SK-N-MC (cell line): ENCODE results near the gene PLEKHA5.

Experiments
- EZH2 ChIP-seq: fragments of 200-600 bp; sonication (generic); IDR thresholded peaks from one replicate; pipeline ENCODE4 v1.6.1; 2017; ENCODE audit warnings: antibody characterized with exemption
- FOXP2 ChIP-seq: optimal IDR thresholded peaks from 2 replicates; pipeline ENCODE3; 2011; ENCODE audit warnings: mild to moderate bottlenecking, moderate library complexity; ENCODE audit not compliant: insufficient read depth; ENCODE audit errors: extremely low read length, control extremely low read depth
- POLR2AphosphoS5 ChIP-seq: IDR thresholded peaks from 2 replicates; pipeline ENCODE4 v1.6.1; 2012; ENCODE audit warnings: mild to moderate bottlenecking, low read depth, low read length, borderline replicate concordance

DNA sequence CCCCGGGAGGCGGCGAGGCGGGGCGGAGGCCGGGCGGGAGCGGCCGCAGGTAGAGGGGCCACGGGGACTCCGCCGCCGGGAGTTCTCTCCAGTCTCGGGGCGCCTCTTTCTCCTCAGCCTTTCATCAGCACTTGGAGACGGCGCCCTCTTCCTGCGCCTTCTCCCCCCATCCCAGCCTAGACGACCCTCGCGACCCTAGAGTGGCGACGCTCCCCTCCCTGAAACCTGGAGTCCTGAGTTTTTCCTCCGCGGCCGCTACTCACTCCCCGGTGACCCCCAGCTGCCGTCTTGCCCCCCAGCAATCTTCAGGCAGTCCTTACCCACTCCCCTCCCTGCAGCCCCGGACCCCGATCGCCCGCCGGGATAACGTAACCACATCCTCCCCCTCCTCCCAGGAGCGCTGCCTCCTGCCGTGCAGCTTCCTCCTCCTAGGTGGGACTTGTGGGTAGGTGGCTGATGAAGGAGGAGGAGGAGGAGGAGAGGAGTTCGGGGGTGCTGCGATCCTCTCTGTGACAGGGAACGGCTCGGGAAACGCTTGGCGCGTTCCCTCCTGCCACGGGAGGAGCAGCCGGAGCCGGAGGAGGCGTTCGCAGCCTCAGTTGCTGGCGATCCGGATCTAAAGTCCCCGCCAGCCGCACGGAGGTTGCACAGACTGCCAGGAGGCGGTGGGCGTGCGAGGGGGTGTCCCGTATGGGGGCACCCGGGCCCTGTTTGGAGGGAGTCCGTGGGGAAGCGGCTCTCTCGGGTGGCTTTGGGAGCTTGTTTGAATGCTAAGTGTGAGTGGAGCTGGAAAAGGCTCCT lies 891 bp downstream of the PLEKHA5 start:
- TF ChIP-seq EZH2: no peak
- TF ChIP-seq POLR2AphosphoS5: no peak
- TF ChIP-seq FOXP2: no peak
